ENCODE results near the gene OST4. TPM values are rescaled to one million over a fixed set of nuclear protein-coding genes. Genes with fewer than 3 reads are reported as not detected.
"Not testable (repeated sequence)": the region's sequence is repeated elsewhere in the genome, so short reads cannot be mapped to it uniquely, and the experiment has no call there.

Gene OST4
- total and polyA plus RNA-seq, 9 donors, result 201 to 588 (median 279) TPM

DNA sequence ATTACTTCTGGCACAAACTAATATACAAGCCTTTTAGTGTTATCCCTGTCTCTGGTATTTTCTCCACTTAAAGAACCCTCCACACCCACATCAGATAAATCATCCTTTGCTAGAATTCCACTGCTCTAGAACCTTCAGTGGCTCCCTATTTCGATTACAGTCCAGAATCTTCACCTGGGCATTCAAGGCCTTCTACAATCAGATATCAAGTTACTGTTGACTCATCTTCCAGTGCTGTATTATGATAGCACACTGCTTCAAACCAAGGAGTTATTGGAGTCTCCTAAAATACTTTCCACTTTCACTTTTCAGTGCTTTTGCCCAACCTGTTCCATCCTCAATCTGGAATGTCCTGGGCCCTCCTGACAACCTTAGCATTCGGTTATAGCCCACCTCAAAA lies 44.1 kb upstream of the OST4 start:
- DNase-seq, result no peak
- WGBS, 3 donors, result 69 to 79% (median 78%) methylated on average over 2 of the region's 2 CpGs
- TF ChIP-seq POLR2A (IDR thresholded peaks at IDR 0.05), result no peak
- no peak for TF ChIP-seq CTCF (IDR thresholded peaks at IDR 0.05)
- no peak for TF ChIP-seq EP300 (IDR thresholded peaks at IDR 0.05)
- Histone ChIP-seq H3K9me3 (no peaks in the 10 kb centered on the region), H3K27me3 (no peaks in the 10 kb centered on the region), H3K4me3 (no peak overlapping the region), H3K4me1 (ENCODE audit: insufficient read depth) (peaks cover 4% of the 10 kb centered on the region), H3K27ac (no peak overlapping the region), H3K36me3 (no peaks in the 10 kb centered on the region)
- intact Hi-C loops (cut with DNase I), result no loop called here

GRCh38 chr2:27111392-27112078 lies 40.1 kb upstream of the OST4 start:
- whole genome bisulfite sequencing, 3 donors, result 93 to 94% (median 94%) methylated on average over 48 to 49 of the region's 49 CpGs
- intact Hi-C loops (cut with DNase I), result not testable (repeated sequence)

GRCh38 chr2:27110603-27111352 lies 39.3 kb upstream of the OST4 start:
- intact Hi-C loops (cut with DNase I); H3K4me1 ChIP-seq (ENCODE audit: insufficient read depth); H3K9me3 ChIP-seq; H3K27ac ChIP-seq; H3K27me3 ChIP-seq; H3K4me3 ChIP-seq; DNase-seq; H3K36me3 ChIP-seq: not testable (repeated sequence)
- WGBS, 3 donors, result 81 to 83% (median 82%) methylated on average over 24 of the region's 24 CpGs

More at GRCh38 chr2:27111392-27112078, 40.1 kb upstream of the OST4 start:
- H3K4me1 ChIP-seq (ENCODE audit: insufficient read depth); H3K27ac ChIP-seq; H3K27me3 ChIP-seq; H3K9me3 ChIP-seq; H3K36me3 ChIP-seq; H3K4me3 ChIP-seq; DNase-seq: not testable (repeated sequence)

- no peaks in the 10 kb centered on the region for H3K9me3 ChIP-seq
- H3K4me3 ChIP-seq, result no peak overlapping the region
- WGBS, 3 donors, result 97 to 99% (median 98%) methylated on average over 3 of the region's 3 CpGs
- no peaks in the 10 kb centered on the region for H3K27me3 ChIP-seq
- no peak for TF ChIP-seq EP300 (IDR thresholded peaks at IDR 0.05)
- TF ChIP-seq CTCF (IDR thresholded peaks at IDR 0.05), result no peak
- TF ChIP-seq POLR2A (IDR thresholded peaks at IDR 0.05), result no peak
- intact Hi-C loops (cut with DNase I), result no loop called here
- no peaks in the 10 kb centered on the region for H3K4me1 ChIP-seq (ENCODE audit: insufficient read depth)
- no peaks in the 10 kb centered on the region for H3K36me3 ChIP-seq
- no peak overlapping the region for H3K27ac ChIP-seq
- DNase-seq, result no peak
These were observed 37.6 kb upstream of the OST4 start for GRCh38 chr2:27109083-27109482.

DNA sequence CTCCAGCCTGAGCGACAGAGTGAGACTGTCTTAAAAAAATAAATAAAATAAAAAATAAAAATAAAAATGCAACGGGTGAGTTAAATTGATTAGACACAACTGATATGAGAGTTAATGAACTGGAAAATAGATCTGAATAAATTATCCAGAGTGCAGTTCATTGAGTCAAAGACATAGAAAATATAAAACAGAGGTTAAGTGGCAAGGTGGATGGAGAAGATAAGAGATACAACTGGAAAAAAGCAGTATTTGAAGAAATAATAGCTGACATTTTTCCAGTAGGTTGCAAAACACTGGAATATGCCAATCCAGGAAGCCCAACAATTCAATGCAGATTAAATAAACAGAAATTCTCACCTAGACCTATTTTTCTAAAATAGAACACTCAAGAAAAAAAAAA lies 36.8 kb upstream of the OST4 start:
- no peaks in the 10 kb centered on the region for H3K4me1 ChIP-seq (ENCODE audit: insufficient read depth)
- intact Hi-C loops (cut with DNase I), result no loop called here
- H3K36me3 ChIP-seq, result no peaks in the 10 kb centered on the region
- H3K27me3 ChIP-seq, result no peaks in the 10 kb centered on the region
- WGBS, 3 donors, result 77 to 89% (median 78%) methylated on average over 2 of the region's 2 CpGs
- DNase-seq, result no peak
- no peak overlapping the region for H3K4me3 ChIP-seq
- no peaks in the 10 kb centered on the region for H3K9me3 ChIP-seq
- TF ChIP-seq EP300 (IDR thresholded peaks at IDR 0.05) (no peak), CTCF (IDR thresholded peaks at IDR 0.05) (no peak), POLR2A (IDR thresholded peaks at IDR 0.05) (no peak)
- no peak overlapping the region for H3K27ac ChIP-seq
